ENCODE results near the gene SSBP3.

GRCh38 chr1:54338464-54338863 lies 67.7 kb downstream of the SSBP3 start:
- TF ChIP-seq POLR2A (IDR thresholded peaks at IDR 0.05) (no peak), EP300 (IDR thresholded peaks at IDR 0.05) (no peak)

Measured in suprapubic skin (tissue), 2 donors.